Fibroblast of pulmonary artery (primary cell): ENCODE measurements around the gene MLLT3.

ENCODE experiments used
- DNase-seq: peaks from one replicate; pipeline ENCODE4 v3.0.0-alpha.2; 2010; ENCODE audit warnings: low read depth
- H3K4me3 ChIP-seq: replicated peaks from 2 replicates; pipeline ENCODE4 v1.5.1; 2011; ENCODE audit warnings: low read depth, mild to moderate bottlenecking, control low read depth, low read length, moderate library complexity
- CTCF ChIP-seq: IDR thresholded peaks from 2 replicates; pipeline ENCODE4 v1.5.1; 2011; ENCODE audit warnings: mild to moderate bottlenecking, control low read depth, low read length, inconsistent platforms; ENCODE audit errors: missing control alignments

Gene MLLT3

GRCh38 chr9:20302197-20302596 lies 320.1 kb downstream of the MLLT3 start:
- no peak for TF ChIP-seq CTCF
- no peak for DNase-seq
- no peak overlapping the region for H3K4me3 ChIP-seq

GRCh38 chr9:20300430-20301115 lies 321.7 kb downstream of the MLLT3 start:
- no peak for DNase-seq
- H3K4me3 ChIP-seq, result no peak overlapping the region
- TF ChIP-seq CTCF, result no peak

GRCh38 chr9:20297646-20298084 lies 324.6 kb downstream of the MLLT3 start:
- DNase-seq, result peak; percentile 36
- no peak for TF ChIP-seq CTCF
- no peak overlapping the region for H3K4me3 ChIP-seq

DNA sequence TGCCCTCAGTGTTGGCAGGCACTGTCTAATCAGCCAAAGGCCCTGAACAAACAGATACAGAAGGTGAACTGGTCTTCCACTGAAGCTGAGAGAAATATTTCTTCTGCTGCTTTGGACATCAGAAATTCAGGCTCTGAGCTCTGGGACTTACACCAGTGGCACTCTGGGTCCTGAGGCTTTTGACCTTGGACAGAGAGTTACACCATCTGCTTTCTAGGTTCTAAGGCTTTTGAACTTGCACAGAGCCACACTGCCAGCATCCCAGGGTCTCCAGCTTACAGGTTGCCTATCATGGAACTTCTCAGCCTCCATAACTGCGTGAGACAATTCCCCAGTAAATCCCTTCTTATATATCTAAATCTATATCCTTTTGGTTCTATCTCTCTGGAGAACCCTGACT lies 326.7 kb downstream of the MLLT3 start:
- no peak for DNase-seq
- H3K4me3 ChIP-seq, result no peak overlapping the region
- no peak for TF ChIP-seq CTCF

- no peak for TF ChIP-seq CTCF
- no peak for DNase-seq
- H3K4me3 ChIP-seq, result no peak overlapping the region
Observed at GRCh38 chr9:20294046-20294750, 328.1 kb downstream of the MLLT3 start.

- no peak overlapping the region for H3K4me3 ChIP-seq
- peak; percentile 26 for TF ChIP-seq CTCF
- DNase-seq, result peak; percentile 44
Observed at GRCh38 chr9:20292002-20292401, 330.3 kb downstream of the MLLT3 start.
